HG03175 (cell line): ENCODE results near the gene CD247.

Experiments
- ATAC-seq: cut with Tn5 transposase; IDR thresholded peaks from one replicate; pipeline ENCODE4 v1.9.1; 2021; ENCODE audit warnings: mild to moderate bottlenecking, moderate library complexity; ENCODE audit not compliant: unreplicated experiment

Gene CD247

DNA sequence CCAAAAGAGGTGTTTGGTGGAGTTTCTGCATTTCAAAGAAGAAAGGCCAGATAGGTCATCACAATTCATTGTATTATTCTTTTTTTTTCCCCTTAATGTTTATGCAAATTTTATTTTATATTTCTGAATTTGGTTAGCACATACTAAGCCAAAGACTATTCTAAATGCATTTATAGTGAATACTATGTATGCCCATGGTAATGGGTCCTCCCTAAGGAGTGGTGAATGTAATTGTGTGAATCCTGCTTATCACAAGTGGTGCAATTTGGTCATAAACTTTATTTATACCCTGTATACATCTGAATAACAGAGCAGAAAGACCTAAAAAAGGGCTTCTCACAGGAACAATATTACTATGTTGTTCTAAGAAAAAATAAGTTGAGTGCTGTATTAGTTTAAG is 99.1 kb downstream of the CD247 start:
- ATAC-seq: no peak

DNA sequence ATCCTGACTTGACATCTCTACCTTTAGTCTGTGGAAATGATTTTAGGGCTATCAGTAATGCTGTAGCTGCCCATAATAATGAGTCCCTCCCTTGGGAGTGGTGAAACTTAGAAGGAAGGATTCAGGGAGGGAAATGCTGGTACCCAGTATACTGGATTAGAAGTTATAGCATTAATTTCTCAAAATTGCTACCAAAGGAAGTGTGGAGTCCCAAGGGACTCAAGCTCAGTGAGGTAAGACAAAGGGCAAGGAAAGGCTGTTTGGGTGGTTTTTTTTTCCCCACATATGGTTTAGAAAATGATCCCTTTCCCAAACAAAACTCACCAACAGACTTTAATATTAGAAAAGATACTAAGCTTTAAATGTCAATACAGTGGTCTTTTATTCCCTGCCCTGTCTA is 99.9 kb downstream of the CD247 start:
- ATAC-seq: no peak

DNA sequence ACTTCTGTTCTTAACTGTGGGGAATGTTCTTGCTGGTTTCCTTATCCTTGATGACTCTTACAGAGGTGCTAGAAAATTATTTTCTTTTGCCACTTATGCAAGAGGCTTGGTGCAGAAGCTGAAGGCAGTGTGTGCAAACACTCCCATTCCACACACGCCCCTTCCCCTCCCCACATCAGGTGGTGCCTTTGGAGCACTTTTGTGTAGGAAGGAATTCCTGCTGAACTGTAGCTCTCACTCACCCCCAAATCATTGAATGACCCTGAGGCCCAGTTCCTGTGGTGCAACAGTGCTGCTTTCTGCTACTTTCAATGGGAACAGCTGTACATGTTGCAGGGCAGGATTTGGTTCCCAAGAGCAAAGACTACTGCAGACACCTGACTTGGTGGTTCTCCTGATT is 101.8 kb downstream of the CD247 start:
- ATAC-seq: no peak

DNA sequence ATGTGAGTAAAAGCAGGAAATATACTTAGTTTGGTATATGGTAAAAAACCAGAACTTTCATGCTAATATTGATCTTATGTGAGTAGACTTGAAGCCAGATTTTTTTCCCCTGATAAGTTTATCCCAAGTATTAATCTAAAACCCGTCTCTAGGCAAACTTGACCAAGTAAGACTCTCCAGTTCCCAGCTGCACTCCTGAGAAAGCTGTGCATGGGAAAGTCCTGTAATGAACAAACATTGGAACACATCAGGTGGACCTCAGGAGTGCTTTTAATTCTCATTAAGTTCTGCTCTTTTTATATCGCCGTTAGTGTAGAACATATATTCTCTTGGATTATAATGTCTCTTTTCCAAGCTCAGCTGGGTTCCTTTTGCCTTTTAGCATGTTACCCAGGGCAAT is 105.0 kb downstream of the CD247 start:
- ATAC-seq: no peak

DNA sequence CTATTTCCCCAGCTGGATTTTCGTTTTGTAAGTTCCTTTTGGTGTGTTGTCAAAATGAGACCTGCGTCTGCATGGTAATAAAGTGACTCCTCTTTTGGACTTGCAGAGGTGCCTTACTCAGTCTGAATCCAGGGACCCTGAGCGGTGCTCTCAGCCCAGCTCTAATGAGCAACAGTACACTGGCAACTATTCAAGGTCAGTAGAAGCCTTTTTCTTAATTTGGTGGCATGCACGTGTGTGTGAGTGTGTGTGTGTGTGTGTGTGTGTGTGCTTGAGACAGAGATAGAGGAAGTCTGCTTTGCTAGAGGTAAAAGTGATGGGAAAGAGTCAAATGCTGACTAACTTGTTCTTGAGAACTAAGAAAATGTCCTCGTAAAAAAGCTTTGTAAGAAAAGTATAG is 105.4 kb downstream of the CD247 start:
- ATAC-seq: no peak

DNA sequence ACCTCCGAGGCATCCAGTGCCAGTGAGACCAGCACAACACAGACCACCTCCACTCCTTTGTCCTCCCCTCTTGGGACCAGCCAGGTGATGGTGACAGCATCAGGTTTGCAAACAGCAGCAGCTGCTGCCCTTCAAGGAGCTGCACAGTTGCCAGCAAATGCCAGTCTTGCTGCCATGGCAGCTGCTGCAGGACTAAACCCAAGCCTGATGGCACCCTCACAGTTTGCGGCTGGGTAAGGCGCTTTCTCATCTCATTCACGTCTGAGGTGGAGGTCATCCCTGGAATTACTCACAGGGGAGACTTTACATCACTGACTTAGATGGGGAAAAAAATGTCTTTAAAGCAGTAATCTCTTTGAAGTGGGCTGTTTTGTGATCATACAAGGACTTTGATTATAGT is 106.3 kb downstream of the CD247 start:
- ATAC-seq: no peak

DNA sequence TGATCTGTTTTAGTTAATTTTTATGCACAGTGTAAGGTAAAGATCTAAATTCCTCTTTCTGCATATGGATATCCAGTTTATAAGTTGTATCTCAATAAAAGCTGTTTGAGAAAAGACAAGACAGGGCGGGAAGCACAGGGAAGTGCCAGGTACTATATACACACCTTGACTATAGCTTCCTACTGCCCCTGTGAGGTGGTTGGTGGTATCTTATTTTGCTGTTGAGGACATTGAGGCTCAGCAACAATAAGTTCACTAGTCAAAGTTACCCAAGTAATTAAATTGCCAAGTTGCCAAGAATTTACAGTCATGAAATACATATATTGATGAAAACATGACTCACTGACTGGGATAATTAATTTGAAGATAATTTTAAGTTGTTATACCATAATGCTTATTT is 109.1 kb downstream of the CD247 start:
- ATAC-seq: no peak

DNA sequence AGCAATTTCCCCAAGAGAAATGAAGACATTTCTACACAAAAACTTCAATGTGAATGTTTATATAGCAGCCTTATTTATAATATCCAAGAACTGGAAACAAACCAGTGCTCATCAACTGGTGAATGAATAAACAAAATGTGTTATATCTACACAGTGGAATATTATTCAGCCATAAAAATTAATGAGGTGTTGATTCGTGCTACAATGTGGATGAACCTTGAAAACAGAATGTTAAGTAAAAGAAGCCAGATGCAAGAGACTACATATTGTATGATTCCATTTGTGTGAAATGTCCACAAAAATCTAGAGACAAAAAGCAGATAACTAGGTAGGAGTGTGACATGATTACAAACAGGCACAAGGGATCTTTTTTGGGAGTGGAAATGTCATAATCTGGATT is 110.0 kb downstream of the CD247 start:
- no peak for ATAC-seq

DNA sequence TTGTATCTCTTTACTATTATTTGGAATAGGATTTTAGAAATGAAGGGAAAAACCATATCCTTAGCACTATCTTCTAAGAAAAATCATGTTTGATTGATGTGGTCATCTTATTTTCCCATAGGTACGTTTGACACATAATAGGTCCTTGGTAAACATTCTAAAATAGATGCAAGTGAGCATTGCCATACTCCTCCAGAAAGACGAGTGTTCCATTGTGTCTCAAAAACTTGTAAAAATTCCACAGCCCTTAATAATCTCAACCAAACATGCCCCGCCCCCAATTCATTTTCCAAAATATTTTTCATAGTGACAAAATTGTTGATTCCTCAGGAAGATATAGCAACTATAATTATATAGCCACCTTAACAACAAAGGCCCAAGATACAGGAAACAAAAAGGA is 113.4 kb downstream of the CD247 start:
- ATAC-seq: no peak

DNA sequence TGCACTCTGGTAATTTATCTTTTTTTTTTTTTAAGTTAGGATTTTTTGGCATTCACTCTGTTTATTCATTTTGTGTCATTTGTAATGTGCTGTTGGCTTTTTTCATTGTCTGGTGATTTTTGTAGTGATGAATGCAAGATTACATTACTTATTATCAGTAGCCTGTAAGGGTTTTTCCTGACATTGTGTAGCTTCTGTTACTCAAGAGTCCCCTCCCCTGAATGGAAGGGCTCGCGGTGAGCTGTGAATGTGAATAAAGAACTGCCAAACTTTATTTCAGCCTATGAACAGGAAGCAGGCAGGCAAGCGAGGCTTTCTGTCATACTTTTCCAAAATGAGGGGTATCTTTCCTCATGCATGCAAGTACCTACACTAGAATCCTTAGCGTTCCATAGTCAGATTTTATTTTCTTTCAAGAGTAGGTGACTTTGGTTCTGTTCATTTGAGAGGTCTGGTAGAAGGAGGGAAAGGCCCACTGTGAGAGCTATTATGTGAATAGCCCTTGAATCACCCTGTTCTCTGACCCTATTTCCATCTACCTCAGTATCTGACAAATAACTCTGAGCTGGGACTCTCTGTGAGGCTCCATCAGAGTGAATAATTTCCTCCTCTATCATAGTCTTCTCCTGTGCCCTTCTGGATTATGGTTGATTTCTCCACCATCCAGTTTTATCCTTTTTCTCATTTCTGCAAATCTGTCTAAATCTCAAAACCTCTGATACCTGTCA is 114.0 kb downstream of the CD247 start:
- ATAC-seq: no peak

DNA sequence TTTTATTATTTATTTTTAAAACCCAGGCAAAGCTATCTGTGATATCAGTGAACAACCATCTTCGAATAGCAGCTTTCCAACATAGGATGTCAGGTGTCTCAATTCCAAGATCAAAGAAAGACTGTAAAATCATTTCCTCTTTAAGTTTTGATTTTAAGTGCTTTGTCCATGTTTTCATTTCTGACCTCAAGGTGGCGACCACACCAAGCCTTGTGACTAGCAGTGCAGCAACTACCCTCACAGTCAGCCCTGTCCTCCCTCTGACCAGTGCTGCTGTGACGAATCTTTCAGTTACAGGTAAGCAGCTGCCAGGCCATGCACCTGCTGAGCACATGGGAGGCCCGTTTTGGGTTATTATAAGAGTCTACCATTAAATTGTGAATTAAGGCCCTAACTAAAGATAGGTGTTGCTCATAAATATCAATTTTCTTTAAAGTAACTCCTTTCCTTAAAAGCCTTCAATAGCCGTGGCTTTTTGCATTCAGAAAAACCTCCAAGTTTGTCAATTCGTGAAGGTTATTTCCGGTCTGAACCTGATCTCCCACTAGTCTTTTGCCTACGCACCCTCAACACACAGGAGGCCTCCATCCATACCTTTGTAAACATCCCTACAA is 117.0 kb downstream of the CD247 start:
- no peak for ATAC-seq

DNA sequence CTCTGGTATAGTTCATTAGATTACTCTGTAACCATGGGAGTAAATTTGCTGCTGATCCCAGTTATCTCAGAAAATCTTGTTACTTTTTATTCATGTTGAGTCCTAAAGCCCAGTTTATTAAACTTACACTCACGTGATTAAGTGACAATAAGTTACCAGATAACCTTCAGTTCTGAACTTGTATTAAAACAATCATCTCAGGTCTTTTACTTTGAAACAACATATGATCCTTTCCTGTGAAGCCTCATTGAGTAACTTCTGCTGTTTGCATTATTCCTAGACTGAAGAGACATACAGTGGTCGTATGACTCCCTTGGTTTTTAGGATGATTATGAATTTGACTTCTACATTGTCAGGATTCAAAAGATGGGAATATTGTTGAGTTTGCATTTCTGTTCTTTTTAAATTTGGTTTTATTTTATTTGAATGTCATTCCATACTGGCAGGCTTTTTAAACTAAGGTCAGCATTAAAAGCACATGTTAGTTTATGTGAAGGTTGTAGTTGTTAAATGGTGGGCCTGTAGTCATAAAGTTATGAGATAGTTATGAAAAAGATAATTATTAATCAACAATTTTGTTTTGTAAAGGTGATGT is 117.9 kb downstream of the CD247 start:
- ATAC-seq: no peak

DNA sequence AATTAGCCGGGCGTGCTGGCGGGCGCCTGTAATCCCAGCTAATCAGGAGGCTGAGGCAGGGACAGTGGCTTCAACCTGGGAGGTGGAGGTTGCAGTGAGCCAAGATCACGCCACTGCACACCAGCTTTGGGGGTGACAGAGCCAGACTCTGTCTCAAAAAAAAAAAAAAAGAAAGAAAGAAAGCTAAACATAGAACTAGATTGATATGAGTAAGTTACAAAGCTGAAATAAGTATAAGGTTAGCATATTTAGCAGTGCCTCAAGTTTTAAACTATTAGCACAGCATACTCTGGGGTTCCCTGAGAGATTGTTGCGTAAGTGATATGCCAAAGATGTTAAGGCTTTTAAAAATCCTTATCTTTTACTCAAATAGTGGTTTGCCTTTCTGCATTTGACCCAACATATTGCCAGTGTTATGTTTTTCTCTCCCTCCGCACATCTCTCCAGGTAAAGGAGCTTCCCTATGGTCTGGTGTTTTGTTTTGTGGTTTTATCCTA is 126.1 kb downstream of the CD247 start:
- no peak for ATAC-seq

DNA sequence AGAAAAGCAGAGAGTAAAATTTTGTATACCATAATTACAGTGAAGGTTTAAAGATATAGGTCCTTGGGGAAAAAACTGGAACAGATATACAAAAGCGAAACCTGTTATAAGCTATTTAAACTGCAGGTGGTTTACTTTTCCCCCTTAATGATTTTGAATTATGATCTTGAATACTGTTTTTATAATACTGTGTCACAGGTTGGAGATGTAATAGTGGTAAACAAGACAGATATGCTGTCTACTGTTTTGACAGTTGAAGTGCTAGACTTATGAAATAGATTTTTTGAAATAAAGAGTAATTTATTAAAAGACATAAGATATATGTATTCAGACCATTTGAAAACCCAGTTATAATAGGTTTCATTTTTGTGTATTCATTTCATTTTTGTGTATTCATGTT is 129.4 kb downstream of the CD247 start:
- no peak for ATAC-seq

DNA sequence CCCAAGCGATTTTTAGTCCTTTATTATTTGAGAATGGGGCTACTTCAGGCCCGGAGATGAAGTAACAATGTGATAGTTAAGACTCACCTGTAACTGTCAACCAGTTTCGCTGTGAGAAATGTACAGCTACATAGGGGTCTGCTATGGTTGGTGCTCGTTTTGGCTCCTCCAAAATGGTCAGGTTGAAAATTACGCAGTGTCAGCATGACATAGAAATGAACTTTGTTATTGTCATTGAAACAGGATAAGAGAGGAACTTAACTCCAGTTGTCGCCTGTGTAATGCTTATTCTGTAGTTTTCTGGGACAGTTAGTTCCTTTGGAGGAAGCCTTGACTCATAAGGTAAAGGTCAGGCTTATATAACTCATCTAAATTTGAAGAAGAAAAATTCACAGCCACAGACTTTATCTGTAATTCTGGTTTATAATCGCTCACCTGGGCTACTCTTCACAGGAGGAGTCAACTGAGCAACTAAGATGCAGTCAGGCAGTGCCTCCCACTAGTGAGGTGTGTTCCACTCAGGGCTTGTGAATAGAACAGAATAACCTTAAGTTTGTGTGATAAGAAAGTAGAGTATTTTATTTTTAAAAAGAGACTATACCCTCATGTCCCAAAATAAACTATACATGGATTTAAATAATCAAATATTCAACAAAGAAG is 130.9 kb downstream of the CD247 start:
- no peak for ATAC-seq
